Amygdala (tissue), 56 donors: Measurements from ENCODE around the gene ARHGEF28.

ENCODE experiments used
- DNase-seq, 56 donors: peaks; one replicate each; lab custom pipeline; 2025; lab: John Stamatoyannopoulos, UW

Gene ARHGEF28

GRCh38 chr5:73828465-73828864 lies 202.5 kb downstream of the ARHGEF28 start:
- DNase-seq = no peak

GRCh38 chr5:73830646-73831045 lies 204.7 kb downstream of the ARHGEF28 start:
- DNase-seq = no peak

GRCh38 chr5:73831066-73831465 lies 205.1 kb downstream of the ARHGEF28 start:
- DNase-seq = no peak

DNA sequence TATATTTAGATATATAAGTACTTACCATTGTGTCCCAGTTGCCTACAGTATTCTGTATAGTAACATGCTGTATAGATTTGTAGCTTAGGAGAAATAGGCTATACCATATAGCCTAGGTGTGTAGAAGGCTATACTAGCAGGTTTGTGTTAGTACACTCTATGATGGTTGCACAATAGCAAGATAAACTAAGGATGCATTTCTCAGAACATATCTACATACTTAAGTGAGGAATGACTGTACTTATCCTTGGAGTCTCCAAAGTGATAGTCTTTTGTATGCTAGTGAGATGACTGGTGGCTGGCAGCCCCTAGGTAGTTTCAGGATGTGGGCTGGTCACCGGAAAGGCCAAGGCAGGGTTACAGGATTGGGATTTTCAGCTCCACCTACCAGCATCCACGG lies 208.7 kb downstream of the ARHGEF28 start:
- DNase-seq = no peak

DNA sequence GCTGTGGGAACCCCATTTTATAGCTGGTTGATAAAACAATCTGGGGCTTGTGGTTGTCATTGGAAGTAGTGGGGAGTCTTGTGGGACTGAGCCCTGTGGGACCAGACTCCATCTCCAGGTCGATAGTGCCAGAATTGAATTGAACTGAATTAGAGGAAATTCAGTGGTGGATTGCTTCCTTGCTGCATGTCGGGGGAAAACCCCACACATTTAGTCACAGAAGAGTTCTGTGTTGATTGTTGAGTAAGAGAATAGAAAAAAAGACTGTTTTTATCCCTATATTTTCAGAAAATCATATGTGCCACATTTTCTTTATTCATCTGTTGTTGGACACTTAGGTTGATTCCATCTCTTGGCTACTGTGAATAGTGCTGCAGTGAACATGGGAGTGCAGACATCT lies 209.7 kb downstream of the ARHGEF28 start:
- no peak for DNase-seq

DNA sequence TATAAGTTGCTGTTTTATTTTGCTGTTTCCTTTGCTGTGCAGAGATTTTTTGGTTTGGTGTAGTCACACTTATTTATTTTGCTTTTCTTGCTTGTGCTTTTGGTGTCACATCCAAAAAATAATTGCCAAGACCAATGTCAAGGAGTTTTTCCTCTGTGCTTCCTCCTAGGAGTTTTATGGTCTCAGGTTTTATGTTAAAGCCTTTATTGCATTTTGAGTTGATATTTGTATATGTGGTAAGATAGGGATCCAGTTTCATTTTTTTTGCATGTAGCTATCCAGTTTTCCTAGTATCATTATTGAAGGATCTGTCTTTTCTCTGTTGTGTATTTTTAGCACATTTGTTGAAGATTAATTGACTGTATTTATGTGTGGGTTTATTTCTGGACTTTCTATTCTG lies 210.6 kb downstream of the ARHGEF28 start:
- no peak for DNase-seq

- no peak for DNase-seq
These were observed 212.9 kb downstream of the ARHGEF28 start for GRCh38 chr5:73838901-73839300.

GRCh38 chr5:73841641-73842040 lies 215.6 kb downstream of the ARHGEF28 start:
- DNase-seq = no peak

DNA sequence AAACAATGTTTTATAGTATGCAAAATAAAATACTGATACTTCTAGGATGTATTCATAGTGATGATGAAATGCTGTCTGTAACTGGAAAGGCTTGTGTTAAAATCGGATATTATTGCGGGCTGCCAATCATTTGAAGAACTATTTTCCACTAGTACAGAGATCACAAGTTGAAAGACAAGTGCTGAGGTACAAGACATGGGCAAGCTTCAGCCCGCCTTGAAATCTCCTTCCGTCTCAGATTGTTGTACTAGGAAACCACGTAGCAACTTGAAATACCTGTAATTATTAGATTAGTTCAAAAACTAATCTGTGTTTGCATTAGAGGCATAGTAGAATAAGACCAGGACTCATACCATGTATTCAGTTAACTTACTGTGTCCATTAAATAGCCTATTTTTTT lies 218.2 kb downstream of the ARHGEF28 start:
- no peak for DNase-seq

DNA sequence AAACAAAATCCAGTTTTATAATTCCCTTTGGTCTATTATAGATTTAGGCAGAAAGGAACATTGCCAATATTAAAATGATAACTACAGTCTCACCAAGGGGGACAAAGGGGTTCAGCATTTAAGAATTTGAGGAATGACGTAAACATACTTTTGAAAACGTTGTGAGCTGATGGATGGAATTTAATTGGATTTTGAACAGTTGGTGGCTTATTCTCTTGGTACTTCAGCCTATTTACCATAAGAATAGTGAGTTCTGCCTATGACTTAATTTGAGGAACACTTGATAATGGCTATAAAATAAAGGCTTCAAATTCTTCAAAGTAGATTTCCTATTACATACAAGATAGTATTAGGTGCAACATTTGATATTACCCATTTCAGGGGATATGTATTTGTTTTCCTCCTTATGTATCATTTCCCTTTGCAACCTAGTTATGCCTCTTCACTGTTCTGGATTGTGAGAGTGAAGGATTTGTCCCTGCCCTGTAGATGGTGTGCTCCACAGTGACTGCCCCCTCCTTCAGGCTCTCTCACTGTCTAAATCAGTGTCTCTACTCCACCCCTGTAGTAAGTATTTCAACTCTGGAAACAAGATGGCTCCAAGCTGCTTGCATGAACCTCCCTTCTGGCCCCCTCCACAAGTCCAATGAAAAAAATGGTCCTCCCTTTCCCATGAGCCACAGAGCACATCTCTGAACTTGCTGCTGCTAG lies 225.6 kb downstream of the ARHGEF28 start:
- no peak for DNase-seq

DNA sequence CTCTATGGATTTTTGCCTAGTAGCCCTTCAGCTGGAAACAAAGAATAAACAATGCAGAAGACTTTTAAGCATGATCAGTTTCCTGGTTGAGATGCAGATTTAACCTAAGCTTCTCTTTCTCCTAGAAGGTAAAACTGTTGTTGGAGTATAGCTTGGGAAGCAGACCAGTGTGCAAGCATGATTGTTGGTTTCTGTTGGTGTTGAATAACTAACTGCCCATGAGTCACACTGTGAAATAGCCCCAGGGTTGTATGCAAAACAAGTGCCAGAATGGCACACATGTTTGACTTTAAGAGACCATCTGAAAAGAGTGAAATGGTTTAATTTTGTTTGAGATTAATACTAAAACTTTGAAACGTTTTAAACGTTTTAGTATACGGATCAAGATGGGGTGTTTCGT lies 227.1 kb downstream of the ARHGEF28 start:
- no peak for DNase-seq

GRCh38 chr5:73856997-73857396 lies 231.0 kb downstream of the ARHGEF28 start:
- no peak for DNase-seq

DNA sequence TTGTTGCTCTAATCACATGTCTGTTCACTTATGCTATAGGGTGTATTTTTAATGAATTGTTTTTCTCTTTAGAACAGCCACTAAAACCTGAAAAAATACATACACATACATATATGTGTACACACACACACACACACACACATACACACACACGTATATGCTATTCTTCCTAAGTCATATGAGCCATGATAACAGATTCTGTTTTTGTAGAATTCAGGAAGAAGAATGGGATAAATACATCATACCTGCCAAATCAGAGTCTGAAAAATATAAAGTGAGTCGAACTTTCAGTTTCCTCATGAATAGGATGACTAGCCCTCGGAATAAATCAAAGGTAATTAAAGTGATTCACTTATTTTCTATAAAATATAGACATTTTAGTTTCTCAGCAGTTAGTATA lies 231.4 kb downstream of the ARHGEF28 start:
- no peak for DNase-seq

GRCh38 chr5:73858054-73858453 lies 232.1 kb downstream of the ARHGEF28 start:
- no peak for DNase-seq

GRCh38 chr5:73858776-73859175 lies 232.8 kb downstream of the ARHGEF28 start:
- DNase-seq = no peak

DNA sequence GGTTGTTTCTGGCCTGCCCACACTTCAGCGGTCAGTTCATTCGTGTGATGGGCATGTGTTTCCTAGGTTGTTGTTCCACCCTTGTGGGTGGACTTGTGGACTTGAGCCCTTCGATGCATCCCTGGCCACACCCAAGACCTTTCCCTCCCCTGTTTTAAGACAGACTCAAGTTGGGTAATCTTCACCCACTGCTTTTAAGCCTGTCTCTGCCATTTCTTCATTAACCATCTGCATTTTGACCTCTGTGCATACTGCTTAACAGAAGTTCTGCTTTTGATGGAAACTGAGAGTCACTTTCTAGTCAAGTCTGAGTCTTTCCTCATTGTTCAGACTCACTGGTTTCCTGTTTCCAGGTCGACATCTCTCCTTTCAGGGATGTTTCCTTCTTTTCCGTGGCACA lies 233.7 kb downstream of the ARHGEF28 start:
- DNase-seq = no peak

DNA sequence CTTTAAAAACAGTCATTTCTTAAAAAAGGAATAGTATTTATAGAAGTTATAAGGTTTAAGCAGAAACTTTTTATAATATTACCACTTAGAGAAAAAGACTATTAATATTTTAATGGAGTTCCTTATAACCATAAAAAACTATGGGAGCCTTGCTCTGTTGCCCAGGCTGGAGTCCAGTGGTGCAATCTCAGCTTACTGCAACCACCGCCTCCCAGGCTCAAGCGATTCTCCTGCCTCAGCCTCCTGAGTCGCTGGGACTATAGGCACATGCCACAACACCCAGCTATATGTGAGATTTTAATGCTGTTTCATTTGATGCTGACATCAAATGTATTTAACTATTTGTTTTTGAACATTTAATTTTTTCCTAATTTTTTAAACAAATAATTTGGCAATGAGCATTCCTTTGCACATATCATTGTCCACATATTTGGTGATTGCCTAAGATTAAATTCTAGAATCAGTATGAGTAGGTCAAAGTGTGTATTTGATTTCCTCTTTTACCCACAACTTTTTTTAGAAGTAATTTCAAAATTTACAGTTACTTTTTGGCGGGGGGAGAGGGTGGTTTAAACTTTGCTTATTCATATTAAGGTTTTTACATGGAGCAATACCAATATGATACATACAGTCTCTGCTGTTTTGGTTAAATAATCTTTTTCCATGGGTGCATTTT lies 235.5 kb downstream of the ARHGEF28 start:
- DNase-seq = no peak

DNA sequence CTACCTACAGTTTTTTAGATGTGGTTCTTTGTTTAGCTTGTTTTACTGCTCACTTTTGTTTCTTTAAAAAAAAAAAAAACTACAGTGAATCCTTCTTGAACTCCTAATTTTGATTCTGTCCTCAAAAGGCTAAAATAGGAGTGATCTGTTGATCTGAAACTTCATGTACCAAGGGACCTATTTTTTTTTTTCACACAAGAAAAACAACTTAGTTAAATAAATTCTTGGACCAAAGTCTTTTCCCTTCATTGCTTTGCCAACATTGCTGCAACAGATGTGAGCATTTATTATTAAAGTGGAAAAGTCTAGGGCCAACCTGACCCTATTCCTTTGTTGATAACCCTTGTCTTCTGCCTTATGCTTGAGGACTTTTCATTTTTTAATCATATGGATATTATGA lies 236.8 kb downstream of the ARHGEF28 start:
- DNase-seq = no peak

DNA sequence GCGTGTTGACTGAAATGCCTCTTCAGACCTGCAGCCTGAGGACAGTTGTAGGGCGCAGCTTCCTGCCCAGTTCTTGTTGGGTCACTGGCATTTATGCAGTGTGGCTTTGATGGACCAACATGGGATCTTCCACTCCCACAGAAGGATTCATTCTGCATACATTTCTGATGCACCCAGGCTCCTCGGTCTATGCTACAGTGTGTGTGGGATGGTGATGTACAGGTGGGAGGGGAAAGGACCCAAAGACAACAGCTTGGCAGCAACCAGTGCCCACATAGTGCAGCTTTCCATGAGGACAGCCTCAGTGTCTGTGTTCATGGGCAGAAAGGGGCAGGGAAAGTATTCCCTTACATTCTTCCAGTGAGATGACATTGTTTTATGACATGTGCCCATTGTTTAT lies 237.9 kb downstream of the ARHGEF28 start:
- DNase-seq = no peak

DNA sequence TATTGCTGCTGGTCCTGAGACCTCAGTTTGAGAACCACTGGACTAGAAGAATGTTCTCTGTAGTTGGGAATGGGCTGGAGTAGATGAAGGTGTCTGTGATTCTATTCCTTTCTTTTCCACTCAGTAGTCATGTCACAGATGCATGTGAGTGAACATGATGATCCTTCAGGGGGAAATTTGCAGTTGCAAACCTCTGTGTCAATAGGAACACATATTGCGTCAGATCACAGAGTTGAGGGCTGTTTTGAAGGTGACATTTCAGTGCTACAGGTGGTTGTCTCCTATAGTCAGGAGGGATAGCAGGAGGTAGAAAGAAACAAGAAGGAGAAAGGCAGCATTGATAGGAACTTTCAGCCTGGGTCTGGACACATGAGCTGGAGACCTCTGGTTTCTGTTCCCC lies 239.3 kb downstream of the ARHGEF28 start:
- DNase-seq = no peak

DNA sequence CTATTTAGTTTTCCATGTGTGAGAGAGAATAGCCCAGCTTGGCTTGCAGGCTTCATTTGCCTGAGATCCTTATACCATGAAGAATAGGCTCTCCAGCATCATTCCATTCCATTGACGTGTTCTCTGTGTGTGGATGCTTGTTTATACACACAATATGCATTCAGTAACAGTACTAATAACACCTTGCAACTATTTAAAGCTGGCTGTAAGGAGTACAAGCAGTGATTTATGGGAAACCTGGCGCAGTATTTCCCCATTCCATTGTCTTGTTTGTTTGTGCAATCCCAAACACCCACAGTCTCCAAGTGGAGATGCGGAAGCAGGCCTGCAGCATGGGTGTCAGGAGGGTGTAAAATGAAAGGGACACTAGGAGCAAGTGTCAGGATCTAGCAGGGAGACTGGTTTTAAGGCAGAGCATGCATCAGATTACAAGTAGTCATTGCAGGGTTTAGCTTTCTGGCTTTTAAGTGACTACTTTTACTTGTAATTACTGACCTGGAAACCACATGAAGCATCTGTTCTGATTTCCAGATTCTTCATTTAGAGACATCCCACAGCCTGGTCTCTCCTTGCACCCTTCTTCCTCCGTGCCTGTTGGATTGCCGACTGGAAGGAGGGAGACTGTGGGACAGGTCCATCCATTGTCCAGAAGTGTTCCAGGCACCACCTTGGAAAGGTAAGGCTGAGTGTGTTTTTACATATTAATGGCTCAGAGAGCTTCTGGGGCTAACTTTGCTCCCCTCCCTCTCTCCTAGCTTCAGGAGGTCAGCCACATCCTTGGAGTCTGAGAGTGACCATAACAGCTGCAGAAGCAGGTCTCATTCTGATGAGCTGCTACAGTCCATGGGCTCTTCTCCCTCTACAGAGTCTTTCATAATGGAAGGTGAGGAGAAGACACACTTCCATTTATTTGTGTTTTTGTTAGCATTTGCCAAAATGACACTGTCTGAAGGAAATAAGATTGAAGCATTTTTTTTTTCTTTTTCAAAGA lies 241.6 kb downstream of the ARHGEF28 start:
- DNase-seq = no peak
